ENCODE data around the gene LONRF3. TPM values are rescaled to one million over a fixed set of nuclear protein-coding genes. Genes with fewer than 3 reads are reported as not detected.
"Not testable (repeated sequence)": the region's sequence is repeated elsewhere in the genome, so short reads cannot be mapped to it uniquely, and the experiment has no call there.

Gene LONRF3
- total RNA-seq, 1 donor from 2014 or later: 0.39 TPM

DNA sequence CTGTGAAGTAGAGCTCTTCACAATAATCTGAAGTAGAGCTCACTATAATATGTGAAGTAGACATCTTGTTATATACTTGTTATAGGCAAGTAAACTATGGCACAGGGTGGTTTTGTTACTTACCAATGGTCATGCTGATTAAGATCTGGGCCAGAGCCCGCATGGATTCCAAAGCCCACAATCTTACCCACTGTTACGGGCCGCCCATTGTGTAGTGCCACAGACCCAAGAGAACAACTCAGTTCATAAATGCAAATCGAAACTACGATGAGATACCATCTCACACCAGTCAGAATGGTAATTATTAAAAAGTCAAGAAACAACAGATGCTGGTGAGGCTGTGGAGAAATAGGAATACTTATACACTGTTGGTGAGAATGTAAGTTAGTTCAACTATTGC lies 51.5 kb downstream of the LONRF3 start:
- H3K4me2 ChIP-seq: no peak overlapping the region
- no peaks in the 10 kb centered on the region for H3K9me3 ChIP-seq (ENCODE audit: low read depth)
- Mint-ChIP-seq H3K27ac (no peak overlapping the region), H3K27me3 (ENCODE audit: insufficient read depth, low read depth) (peaks cover 3% of the 10 kb centered on the region), H3K9me3 (peaks cover 8% of the 10 kb centered on the region), H3K36me3 (no peaks in the 10 kb centered on the region), H3K4me3 (no peak overlapping the region), H3K4me1 (no peaks in the 10 kb centered on the region)
- no peak overlapping the region for H2AFZ ChIP-seq (replicated peaks)
- H3K9ac ChIP-seq: no peak overlapping the region
- H3K4me1 ChIP-seq: no peaks in the 10 kb centered on the region
- H3K36me3 ChIP-seq: no peaks in the 10 kb centered on the region
- H3F3A ChIP-seq (ENCODE audit: low read depth): no peaks in the 10 kb centered on the region
- no peaks in the 10 kb centered on the region for H4K20me1 ChIP-seq (ENCODE audit: low read depth)
- no peak for DNase-seq (ENCODE audit: low spot score)
- H3K27ac ChIP-seq: no peak overlapping the region
- no peak overlapping the region for H3K4me3 ChIP-seq
- no peaks in the 10 kb centered on the region for H3K79me2 ChIP-seq (ENCODE audit: low read depth)
- no peaks in the 10 kb centered on the region for H3K27me3 ChIP-seq
- TF ChIP-seq EZH2phosphoT487 (IDR thresholded peaks at IDR 0.05) (no peak), CTCF (IDR thresholded peaks at IDR 0.05) (no peak), EZH2 (IDR thresholded peaks at IDR 0.05) (no peak)

DNA sequence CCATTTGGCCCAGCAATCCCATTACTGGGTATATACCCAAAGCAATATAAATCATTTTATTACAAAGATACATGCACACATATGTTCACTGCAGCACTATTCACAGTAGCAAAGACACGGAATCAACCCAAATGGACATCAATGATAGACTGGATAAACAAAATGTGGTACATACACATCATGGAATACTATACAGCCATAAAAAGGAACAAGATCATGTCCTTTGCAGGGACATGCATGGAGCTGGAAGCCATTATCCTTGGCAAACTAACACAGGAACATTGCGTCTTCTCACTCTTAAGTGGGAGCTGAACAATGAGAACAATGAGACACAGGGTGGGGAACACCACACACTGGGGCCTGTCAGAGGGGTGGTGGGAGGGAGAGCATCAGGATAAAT lies 51.9 kb downstream of the LONRF3 start:
- not testable (repeated sequence) for H3K4me3 Mint-ChIP-seq; H2AFZ ChIP-seq (replicated peaks); H3K27me3 ChIP-seq; H3K9ac ChIP-seq; H3K79me2 ChIP-seq (ENCODE audit: low read depth); H3K4me1 Mint-ChIP-seq; H3K9me3 ChIP-seq (ENCODE audit: low read depth); H4K20me1 ChIP-seq (ENCODE audit: low read depth); DNase-seq (ENCODE audit: low spot score); H3K27ac Mint-ChIP-seq; H3K27me3 Mint-ChIP-seq (ENCODE audit: insufficient read depth, low read depth); H3K27ac ChIP-seq; H3K4me2 ChIP-seq; H3K36me3 Mint-ChIP-seq; H3K4me1 ChIP-seq; H3K4me3 ChIP-seq; H3F3A ChIP-seq (ENCODE audit: low read depth); H3K36me3 ChIP-seq; H3K9me3 Mint-ChIP-seq

DNA sequence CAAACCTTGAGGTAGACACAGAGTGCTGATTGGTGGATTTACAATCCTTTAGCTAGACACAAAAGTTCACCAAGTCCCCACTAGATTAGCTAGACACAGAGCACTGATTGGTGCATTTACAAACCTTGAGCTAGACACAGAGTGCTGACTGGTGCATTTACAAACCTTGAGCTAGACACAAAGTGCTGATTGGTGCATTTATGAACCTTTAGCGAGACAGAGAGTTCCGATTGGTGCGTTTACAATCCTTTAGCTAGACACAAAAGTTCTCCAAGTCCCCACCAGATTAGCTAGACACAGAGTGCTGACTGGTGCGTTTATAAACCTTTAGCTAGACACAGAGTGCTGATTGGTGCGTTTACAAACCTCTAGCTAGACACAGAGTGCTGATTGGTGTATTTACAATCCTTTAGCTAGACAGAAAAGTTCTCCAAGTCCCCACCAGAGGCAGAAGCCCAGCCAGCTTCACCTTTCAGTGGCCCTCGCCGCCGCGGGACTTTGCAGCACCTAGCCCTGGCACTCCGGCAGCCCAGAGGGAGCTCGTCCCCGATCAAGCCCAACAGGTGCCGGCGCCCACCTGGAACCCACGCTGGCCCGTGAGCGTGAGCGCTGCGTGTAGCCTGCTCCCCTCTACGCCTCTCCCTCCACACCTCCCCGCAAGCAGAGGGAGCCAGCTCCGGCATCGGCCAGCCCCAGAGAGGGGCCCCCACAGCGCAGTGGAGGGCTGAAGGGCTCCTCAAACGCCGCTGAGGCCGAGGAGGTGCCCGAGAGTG lies 53.7 kb downstream of the LONRF3 start:
- H3K9me3 Mint-ChIP-seq: peaks cover 19% of the 10 kb centered on the region
- not testable (repeated sequence) for H3K36me3 ChIP-seq; H3K36me3 Mint-ChIP-seq; DNase-seq (ENCODE audit: low spot score); H2AFZ ChIP-seq (replicated peaks); H3K4me1 Mint-ChIP-seq; H3K4me3 Mint-ChIP-seq; H3K4me3 ChIP-seq; H3K4me1 ChIP-seq; H3K27me3 Mint-ChIP-seq (ENCODE audit: insufficient read depth, low read depth); H3F3A ChIP-seq (ENCODE audit: low read depth); H3K79me2 ChIP-seq (ENCODE audit: low read depth); H3K9me3 ChIP-seq (ENCODE audit: low read depth); H3K4me2 ChIP-seq; H3K27me3 ChIP-seq; H3K27ac Mint-ChIP-seq; H4K20me1 ChIP-seq (ENCODE audit: low read depth); H3K9ac ChIP-seq; H3K27ac ChIP-seq

DNA sequence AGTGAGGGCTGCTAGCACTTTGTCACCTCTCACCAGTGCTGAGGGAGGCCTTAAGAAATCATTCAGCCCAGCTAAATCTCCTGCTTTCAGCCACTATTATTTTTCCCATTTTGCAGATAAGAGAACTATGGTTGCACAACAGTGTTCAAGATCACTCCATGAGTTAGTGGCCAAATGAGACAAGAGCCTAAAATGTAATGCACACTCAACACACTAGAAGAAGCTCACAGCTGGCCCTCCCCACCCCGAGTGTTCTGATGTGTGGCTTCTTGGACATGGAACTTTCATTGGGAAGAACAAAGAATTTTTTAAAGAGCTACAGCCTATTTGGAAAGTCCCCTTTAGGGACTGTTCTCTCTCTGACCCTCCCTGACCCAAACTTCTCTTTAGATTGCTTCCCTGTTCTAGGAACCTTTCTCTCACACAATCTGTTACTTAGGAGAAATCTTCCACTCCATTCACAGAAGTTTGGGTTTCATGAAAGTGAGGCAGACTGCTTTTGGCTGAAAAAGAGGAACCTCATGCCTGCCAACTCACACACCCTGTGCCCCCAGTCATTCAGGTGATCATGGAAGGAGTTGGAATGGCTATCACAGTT lies 54.4 kb downstream of the LONRF3 start:
- no peak for TF ChIP-seq EZH2 (IDR thresholded peaks at IDR 0.05)
- no peak for TF ChIP-seq CTCF (IDR thresholded peaks at IDR 0.05)
- TF ChIP-seq EZH2phosphoT487 (IDR thresholded peaks at IDR 0.05): no peak
- Histone ChIP-seq H3K27ac (no peak overlapping the region), H2AFZ (replicated peaks) (no peak overlapping the region), H4K20me1 (ENCODE audit: low read depth) (no peaks in the 10 kb centered on the region), H3K9me3 (ENCODE audit: low read depth) (no peaks in the 10 kb centered on the region), H3K4me2 (no peak overlapping the region), H3K79me2 (ENCODE audit: low read depth) (no peaks in the 10 kb centered on the region), H3K36me3 (no peaks in the 10 kb centered on the region), H3F3A (ENCODE audit: low read depth) (no peaks in the 10 kb centered on the region), H3K4me1 (no peaks in the 10 kb centered on the region), H3K9ac (no peak overlapping the region), H3K27me3 (no peaks in the 10 kb centered on the region), H3K4me3 (no peak overlapping the region)
- H3K4me1 Mint-ChIP-seq: no peaks in the 10 kb centered on the region
- no peak overlapping the region for H3K4me3 Mint-ChIP-seq
- peaks cover 24% of the 10 kb centered on the region for H3K9me3 Mint-ChIP-seq
- no peak for DNase-seq (ENCODE audit: low spot score)
- H3K27me3 Mint-ChIP-seq (ENCODE audit: insufficient read depth, low read depth): peaks cover 3% of the 10 kb centered on the region
- H3K36me3 Mint-ChIP-seq: no peaks in the 10 kb centered on the region
- H3K27ac Mint-ChIP-seq: no peak overlapping the region

GRCh38 chrX:119029656-119030055 lies 55.2 kb downstream of the LONRF3 start:
- H3K4me3 ChIP-seq; DNase-seq (ENCODE audit: low spot score); H2AFZ ChIP-seq (replicated peaks); H3K27ac ChIP-seq; H3K36me3 Mint-ChIP-seq; H3K79me2 ChIP-seq (ENCODE audit: low read depth); H3F3A ChIP-seq (ENCODE audit: low read depth); H4K20me1 ChIP-seq (ENCODE audit: low read depth); H3K4me2 ChIP-seq; H3K36me3 ChIP-seq; H3K27me3 ChIP-seq; H3K4me1 ChIP-seq; H3K9me3 ChIP-seq (ENCODE audit: low read depth); H3K27ac Mint-ChIP-seq; H3K4me1 Mint-ChIP-seq; H3K27me3 Mint-ChIP-seq (ENCODE audit: insufficient read depth, low read depth); H3K9ac ChIP-seq; H3K4me3 Mint-ChIP-seq: not testable (repeated sequence)
- peaks cover 28% of the 10 kb centered on the region for H3K9me3 Mint-ChIP-seq
